ENCODE results near the gene ZMYND8. TPM values are rescaled to one million over a fixed set of nuclear protein-coding genes. Genes with fewer than 3 reads are reported as not detected.
A peak's percentile ranks its signal among the peaks of the same experiment; 100 is the strongest.
"Not testable (repeated sequence)": the region's sequence is repeated elsewhere in the genome, so short reads cannot be mapped to it uniquely, and the experiment has no call there.

The ZMYND8 gene
- total RNA-seq, 1 donor = 20.3 TPM

DNA sequence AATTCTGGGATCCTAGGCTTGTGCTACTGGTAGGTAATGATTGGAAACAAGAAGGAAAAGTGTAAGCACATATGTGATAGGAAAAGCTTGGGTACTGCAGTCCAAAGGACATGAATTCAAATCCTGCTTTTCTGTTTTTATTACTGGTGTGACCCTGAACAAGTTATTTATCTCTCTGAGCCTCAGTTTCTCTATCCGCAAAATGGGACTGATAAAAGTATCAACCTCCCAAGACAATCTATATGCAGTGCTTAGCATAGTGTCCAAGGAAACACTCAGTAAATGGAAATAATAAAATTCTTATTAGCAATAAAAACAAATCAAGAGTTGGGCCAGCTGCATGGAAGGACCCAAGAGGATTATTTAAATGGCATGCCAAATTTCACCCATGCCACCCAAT, 108.5 kb downstream of the ZMYND8 start:
- no peak overlapping the region for H3K4me3 ChIP-seq (ENCODE audit: low read depth, low read length)
- TF ChIP-seq, protein P1, sequence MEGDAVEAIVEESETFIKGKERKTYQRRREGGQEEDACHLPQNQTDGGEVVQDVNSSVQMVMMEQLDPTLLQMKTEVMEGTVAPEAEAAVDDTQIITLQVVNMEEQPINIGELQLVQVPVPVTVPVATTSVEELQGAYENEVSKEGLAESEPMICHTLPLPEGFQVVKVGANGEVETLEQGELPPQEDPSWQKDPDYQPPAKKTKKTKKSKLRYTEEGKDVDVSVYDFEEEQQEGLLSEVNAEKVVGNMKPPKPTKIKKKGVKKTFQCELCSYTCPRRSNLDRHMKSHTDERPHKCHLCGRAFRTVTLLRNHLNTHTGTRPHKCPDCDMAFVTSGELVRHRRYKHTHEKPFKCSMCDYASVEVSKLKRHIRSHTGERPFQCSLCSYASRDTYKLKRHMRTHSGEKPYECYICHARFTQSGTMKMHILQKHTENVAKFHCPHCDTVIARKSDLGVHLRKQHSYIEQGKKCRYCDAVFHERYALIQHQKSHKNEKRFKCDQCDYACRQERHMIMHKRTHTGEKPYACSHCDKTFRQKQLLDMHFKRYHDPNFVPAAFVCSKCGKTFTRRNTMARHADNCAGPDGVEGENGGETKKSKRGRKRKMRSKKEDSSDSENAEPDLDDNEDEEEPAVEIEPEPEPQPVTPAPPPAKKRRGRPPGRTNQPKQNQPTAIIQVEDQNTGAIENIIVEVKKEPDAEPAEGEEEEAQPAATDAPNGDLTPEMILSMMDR (IDR thresholded peaks at IDR 0.05; ENCODE audit: insufficient read depth, low read depth, low read length) = no peak
- DNase-seq (ENCODE audit: low read depth) = no peak

DNA sequence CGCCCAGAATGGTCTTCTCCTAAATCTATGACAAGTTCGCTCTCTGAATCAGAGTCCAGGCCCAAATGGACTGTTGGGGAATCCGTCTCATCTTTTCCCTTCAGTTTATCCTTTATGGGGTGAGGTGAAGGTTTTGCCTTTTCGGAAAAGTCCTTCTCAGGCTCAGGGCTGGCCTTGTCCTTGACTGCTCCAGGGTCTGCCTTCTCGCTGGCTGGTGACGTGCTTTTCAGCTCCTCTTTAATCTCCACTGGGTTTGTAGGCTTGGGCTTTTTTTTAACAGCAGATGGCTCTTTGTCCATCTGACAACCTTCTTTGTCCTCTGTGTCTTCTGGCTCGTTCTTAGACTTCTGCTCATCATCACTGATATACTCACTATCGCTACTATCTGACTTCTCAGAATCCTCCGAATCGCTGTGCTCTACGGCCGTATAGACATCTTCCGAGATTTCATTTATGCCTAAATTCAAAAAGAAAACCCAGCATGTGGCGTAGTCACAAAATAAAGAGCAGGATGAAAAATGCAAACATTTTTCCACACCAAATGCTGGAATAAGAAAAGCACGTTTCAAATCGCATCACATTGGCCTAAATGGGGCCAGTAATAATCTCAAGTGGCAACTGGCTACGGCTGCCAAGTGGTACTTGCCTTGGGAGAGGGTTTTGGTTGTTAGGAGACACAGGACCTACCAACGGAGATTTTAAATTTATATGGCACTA, 110.3 kb downstream of the ZMYND8 start:
- no peak for DNase-seq (ENCODE audit: low read depth)
- TF ChIP-seq, protein P1 (IDR thresholded peaks at IDR 0.05; ENCODE audit: insufficient read depth, low read depth, low read length) = no peak
- no peak overlapping the region for H3K4me3 ChIP-seq (ENCODE audit: low read depth, low read length)

DNA sequence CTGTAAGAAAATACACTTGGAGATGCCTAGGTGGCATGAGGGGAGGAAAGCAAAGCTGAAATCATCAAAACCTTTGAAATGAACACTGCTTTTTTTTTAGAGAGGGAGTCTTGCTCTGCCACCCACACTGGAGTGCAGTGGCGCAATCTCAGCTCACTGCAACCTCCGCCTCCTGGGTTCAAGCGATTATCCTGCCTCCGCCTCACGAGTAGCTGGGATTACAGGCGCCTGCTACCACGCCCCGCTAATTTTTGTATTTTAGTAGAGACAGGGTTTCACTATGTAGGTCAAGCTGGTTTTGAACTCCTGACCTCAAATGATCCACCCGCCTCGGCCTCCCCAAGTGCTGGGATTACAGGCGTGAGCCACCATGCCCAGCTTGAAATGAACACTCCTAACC, 111.3 kb downstream of the ZMYND8 start:
- not testable (repeated sequence) for H3K4me3 ChIP-seq (ENCODE audit: low read depth, low read length); DNase-seq (ENCODE audit: low read depth)

DNA sequence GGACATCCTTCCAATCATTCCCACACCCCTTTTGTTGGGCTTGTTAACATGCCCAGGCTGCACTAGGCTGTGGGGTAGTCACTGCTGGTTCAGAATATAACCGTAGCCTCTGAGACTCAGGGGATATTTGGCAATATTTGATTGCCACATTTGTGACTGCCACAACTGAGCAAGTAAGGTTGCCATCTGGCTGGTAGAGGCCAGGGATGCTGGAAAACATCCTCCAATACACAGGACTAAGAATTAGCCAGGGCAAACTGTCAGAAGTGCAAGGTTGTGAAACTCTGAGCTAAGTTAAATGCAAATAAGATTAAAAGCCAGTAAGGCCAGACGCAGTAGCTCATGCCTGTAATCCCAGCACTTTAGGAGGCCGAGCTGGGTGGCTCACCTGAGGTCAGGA, 112.0 kb downstream of the ZMYND8 start:
- peak; percentile 41 for DNase-seq (ENCODE audit: low read depth)
- TF ChIP-seq, protein P1 (IDR thresholded peaks at IDR 0.05; ENCODE audit: insufficient read depth, low read depth, low read length) = no peak
- no peak overlapping the region for H3K4me3 ChIP-seq (ENCODE audit: low read depth, low read length)

DNA sequence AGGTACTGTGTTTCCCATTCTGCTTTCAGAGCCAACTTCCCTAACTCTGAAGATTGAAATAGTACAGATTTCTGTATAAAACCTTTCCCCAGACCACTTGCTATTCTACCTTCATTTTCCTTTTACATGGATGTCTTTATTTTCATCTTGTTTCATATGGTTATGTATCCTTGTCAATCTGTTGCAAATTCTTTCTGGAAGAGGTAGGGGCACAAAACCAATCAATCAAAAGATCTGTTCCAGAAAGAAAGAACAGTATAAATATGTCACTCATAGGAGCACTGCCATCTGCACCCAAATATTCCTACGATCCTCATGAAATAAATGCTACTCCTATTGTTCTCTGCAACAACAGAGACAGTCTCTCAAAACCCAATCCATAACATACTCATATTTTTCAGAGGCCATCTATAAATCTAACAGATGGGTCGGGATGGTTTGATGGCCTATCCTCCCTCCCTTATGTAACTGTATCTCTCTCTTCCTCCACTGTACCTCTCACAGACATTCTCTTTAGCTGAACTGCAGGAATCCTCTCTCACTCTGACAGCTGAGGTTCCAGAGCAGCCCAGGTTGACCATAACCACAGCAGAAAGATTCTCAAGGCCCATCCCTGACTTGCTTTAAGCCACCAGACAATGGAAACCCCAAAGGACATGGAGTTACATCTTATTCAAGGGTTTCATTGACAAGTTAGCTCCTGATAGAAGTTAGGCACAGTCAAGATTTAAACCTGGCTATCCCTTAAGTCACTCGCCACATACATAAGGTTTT, 112.8 kb downstream of the ZMYND8 start:
- H3K4me3 ChIP-seq (ENCODE audit: low read depth, low read length) = no peak overlapping the region
- no peak for DNase-seq (ENCODE audit: low read depth)
- TF ChIP-seq, protein P1 (IDR thresholded peaks at IDR 0.05; ENCODE audit: insufficient read depth, low read depth, low read length) = no peak

DNA sequence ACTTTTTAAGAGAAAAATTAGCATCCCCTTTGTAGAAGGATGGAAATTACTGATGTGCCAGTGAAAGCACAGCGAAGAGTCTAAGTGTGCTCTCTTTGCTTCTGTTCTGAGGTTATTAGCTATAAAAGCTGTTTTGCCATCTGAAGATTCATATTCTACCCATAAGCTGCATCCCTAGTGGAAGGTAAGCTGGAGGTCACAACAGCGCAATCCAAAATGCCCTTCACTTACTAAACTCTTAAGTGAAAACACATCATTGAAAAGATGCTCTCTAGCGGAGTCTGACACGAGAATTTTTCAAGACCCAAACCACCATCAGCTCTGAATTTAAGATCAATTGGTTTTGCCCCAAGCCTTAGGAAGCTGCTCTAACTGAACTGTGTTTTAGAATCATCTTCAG, 113.5 kb downstream of the ZMYND8 start:
- H3K4me3 ChIP-seq (ENCODE audit: low read depth, low read length) = no peak overlapping the region
- no peak for DNase-seq (ENCODE audit: low read depth)
- TF ChIP-seq, protein P1 (IDR thresholded peaks at IDR 0.05; ENCODE audit: insufficient read depth, low read depth, low read length) = no peak

DNA sequence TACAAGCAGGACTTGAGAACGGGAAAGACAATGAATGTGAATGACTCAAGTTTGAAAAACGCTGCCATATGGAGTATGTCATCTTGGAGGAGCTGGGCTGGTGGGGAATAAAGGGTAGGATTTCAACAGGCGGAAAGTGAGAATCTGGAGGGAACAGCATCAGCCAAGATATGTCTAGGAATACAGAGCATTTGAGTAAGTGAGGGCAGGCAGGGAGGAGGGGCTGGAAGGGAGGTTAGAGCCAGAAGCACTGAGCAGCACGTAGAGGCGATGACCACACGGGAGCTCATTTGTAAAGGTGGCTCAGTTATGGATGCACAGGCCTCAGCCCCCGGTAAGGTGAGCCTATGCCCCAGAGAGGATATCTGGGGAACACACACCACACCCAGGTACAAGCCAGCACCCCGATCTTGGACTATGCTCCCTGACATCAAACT, 115.1 kb downstream of the ZMYND8 start:
- TF ChIP-seq, protein P1 (IDR thresholded peaks at IDR 0.05; ENCODE audit: insufficient read depth, low read depth, low read length) = no peak
- no peak overlapping the region for H3K4me3 ChIP-seq (ENCODE audit: low read depth, low read length)
- peak; percentile 88 for DNase-seq (ENCODE audit: low read depth)

DNA sequence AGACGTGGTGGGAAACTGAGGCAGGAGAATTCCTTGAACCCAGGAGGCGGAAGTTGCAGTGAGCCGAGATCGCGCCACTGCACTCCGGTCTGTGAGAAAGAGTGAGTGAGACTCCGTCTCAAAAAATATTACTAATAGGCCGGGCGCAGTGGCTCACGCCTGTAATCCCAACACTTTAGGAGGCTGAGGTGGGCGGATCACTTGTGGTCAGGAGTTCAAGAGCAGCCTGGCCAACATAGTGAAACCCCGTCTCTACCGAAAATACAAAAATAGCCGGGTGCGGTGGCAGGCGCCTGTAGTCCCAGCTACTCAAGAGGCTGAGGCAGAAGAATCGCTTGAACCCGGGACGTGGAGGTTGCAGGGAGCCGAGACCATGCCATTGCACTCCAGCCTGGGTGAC, 116.4 kb downstream of the ZMYND8 start:
- not testable (repeated sequence) for H3K4me3 ChIP-seq (ENCODE audit: low read depth, low read length); DNase-seq (ENCODE audit: low read depth)

Measured in fibroblast of villous mesenchyme (primary cell).